ENCODE results near the gene JMJD7.
A peak's percentile ranks its signal among the peaks of the same experiment; 100 is the strongest.
"Not testable (repeated sequence)": the region's sequence is repeated elsewhere in the genome, so short reads cannot be mapped to it uniquely, and the experiment has no call there.

JMJD7 gene

GRCh38 chr15:41829959-41830646 is 2.2 kb downstream of the JMJD7 start:
- Histone ChIP-seq H3K9ac (ENCODE audit: low read depth, low read length, poor library complexity, severe bottlenecking) (peak overlapping the region; percentile 16), H3K27me3 (ENCODE audit: insufficient read depth, low read length, poor library complexity, severe bottlenecking) (no peaks in the 10 kb centered on the region), H3K36me3 (ENCODE audit: insufficient read depth, low read length) (no peaks in the 10 kb centered on the region), H3K9me2 (replicated peaks; ENCODE audit: low read depth, low read length) (no peaks in the 10 kb centered on the region), H3K79me2 (ENCODE audit: insufficient read depth, low read length) (peaks cover 37% of the 10 kb centered on the region), H2AFZ (ENCODE audit: low read length) (no peak overlapping the region), H3K9me3 (ENCODE audit: insufficient read depth, low read depth, low read length) (no peaks in the 10 kb centered on the region), H3K4me1 (ENCODE audit: insufficient read depth, low read length, poor library complexity, severe bottlenecking) (peaks cover 63% of the 10 kb centered on the region), H3K4me3 (ENCODE audit: low read length, poor library complexity, severe bottlenecking) (peak overlapping the region; percentile 8), H3F3A (ENCODE audit: low read depth) (peaks cover 12% of the 10 kb centered on the region), H3K4me2 (ENCODE audit: low read depth, low read length, poor library complexity, severe bottlenecking) (peak overlapping the region; percentile 75), H4K20me1 (ENCODE audit: insufficient read depth, low read length, poor library complexity, severe bottlenecking) (no peaks in the 10 kb centered on the region)
- TF ChIP-seq EZH2phosphoT487 (IDR thresholded peaks at IDR 0.05; ENCODE audit: borderline replicate concordance) (no peak), CTCF (conservative IDR thresholded peaks at IDR 0.05; ENCODE audit: low read length) (no peak)

- H3K9me3 ChIP-seq (ENCODE audit: insufficient read depth, low read depth, low read length); H3K36me3 ChIP-seq (ENCODE audit: insufficient read depth, low read length); H3K27me3 ChIP-seq (ENCODE audit: insufficient read depth, low read length, poor library complexity, severe bottlenecking); H3K9me2 ChIP-seq (replicated peaks; ENCODE audit: low read depth, low read length); H4K20me1 ChIP-seq (ENCODE audit: insufficient read depth, low read length, poor library complexity, severe bottlenecking); H2AFZ ChIP-seq (ENCODE audit: low read length): not testable (repeated sequence)
- H3K79me2 ChIP-seq (ENCODE audit: insufficient read depth, low read length): peaks cover 42% of the 10 kb centered on the region
- peak overlapping the region; percentile 45 for H3K9ac ChIP-seq (ENCODE audit: low read depth, low read length, poor library complexity, severe bottlenecking)
- peak overlapping the region; percentile 75 for H3K4me2 ChIP-seq (ENCODE audit: low read depth, low read length, poor library complexity, severe bottlenecking)
- H3K4me3 ChIP-seq (ENCODE audit: low read length, poor library complexity, severe bottlenecking): peak overlapping the region; percentile 46
- H3K4me1 ChIP-seq (ENCODE audit: insufficient read depth, low read length, poor library complexity, severe bottlenecking): peaks cover 73% of the 10 kb centered on the region
- H3F3A ChIP-seq (ENCODE audit: low read depth): peaks cover 12% of the 10 kb centered on the region
These were observed 3.4 kb downstream of the JMJD7 start for GRCh38 chr15:41831291-41831690.

- peak overlapping the region; percentile 45 for H3K9ac ChIP-seq (ENCODE audit: low read depth, low read length, poor library complexity, severe bottlenecking)
- no peaks in the 10 kb centered on the region for H3K9me3 ChIP-seq (ENCODE audit: insufficient read depth, low read depth, low read length)
- H3K27me3 ChIP-seq (ENCODE audit: insufficient read depth, low read length, poor library complexity, severe bottlenecking): no peaks in the 10 kb centered on the region
- no peak for TF ChIP-seq CTCF (conservative IDR thresholded peaks at IDR 0.05; ENCODE audit: low read length)
- TF ChIP-seq EZH2phosphoT487 (IDR thresholded peaks at IDR 0.05; ENCODE audit: borderline replicate concordance): no peak
- H3K36me3 ChIP-seq (ENCODE audit: insufficient read depth, low read length): no peaks in the 10 kb centered on the region
- H3K4me3 ChIP-seq (ENCODE audit: low read length, poor library complexity, severe bottlenecking): peak overlapping the region; percentile 46
- no peaks in the 10 kb centered on the region for H3K9me2 ChIP-seq (replicated peaks; ENCODE audit: low read depth, low read length)
- peaks cover 42% of the 10 kb centered on the region for H3K79me2 ChIP-seq (ENCODE audit: insufficient read depth, low read length)
- peaks cover 77% of the 10 kb centered on the region for H3K4me1 ChIP-seq (ENCODE audit: insufficient read depth, low read length, poor library complexity, severe bottlenecking)
- peaks cover 12% of the 10 kb centered on the region for H3F3A ChIP-seq (ENCODE audit: low read depth)
- H3K4me2 ChIP-seq (ENCODE audit: low read depth, low read length, poor library complexity, severe bottlenecking): peak overlapping the region; percentile 75
- H2AFZ ChIP-seq (ENCODE audit: low read length): no peak overlapping the region
- H4K20me1 ChIP-seq (ENCODE audit: insufficient read depth, low read length, poor library complexity, severe bottlenecking): no peaks in the 10 kb centered on the region
These were observed 4.3 kb downstream of the JMJD7 start for GRCh38 chr15:41832208-41832607.

GRCh38 chr15:41832875-41833274 is 5.0 kb downstream of the JMJD7 start:
- H3K9ac ChIP-seq (ENCODE audit: low read depth, low read length, poor library complexity, severe bottlenecking): peak overlapping the region; percentile 45
- peaks cover 72% of the 10 kb centered on the region for H3K4me1 ChIP-seq (ENCODE audit: insufficient read depth, low read length, poor library complexity, severe bottlenecking)
- H3F3A ChIP-seq (ENCODE audit: low read depth): peaks cover 12% of the 10 kb centered on the region
- no peaks in the 10 kb centered on the region for H4K20me1 ChIP-seq (ENCODE audit: insufficient read depth, low read length, poor library complexity, severe bottlenecking)
- TF ChIP-seq CTCF (conservative IDR thresholded peaks at IDR 0.05; ENCODE audit: low read length): no peak
- TF ChIP-seq EZH2phosphoT487 (IDR thresholded peaks at IDR 0.05; ENCODE audit: borderline replicate concordance): no peak
- peaks cover 42% of the 10 kb centered on the region for H3K79me2 ChIP-seq (ENCODE audit: insufficient read depth, low read length)
- H3K4me2 ChIP-seq (ENCODE audit: low read depth, low read length, poor library complexity, severe bottlenecking): peak overlapping the region; percentile 75
- peak overlapping the region; percentile 21 for H3K4me3 ChIP-seq (ENCODE audit: low read length, poor library complexity, severe bottlenecking)
- no peaks in the 10 kb centered on the region for H3K9me3 ChIP-seq (ENCODE audit: insufficient read depth, low read depth, low read length)
- no peaks in the 10 kb centered on the region for H3K9me2 ChIP-seq (replicated peaks; ENCODE audit: low read depth, low read length)
- no peaks in the 10 kb centered on the region for H3K27me3 ChIP-seq (ENCODE audit: insufficient read depth, low read length, poor library complexity, severe bottlenecking)
- H2AFZ ChIP-seq (ENCODE audit: low read length): no peak overlapping the region
- no peaks in the 10 kb centered on the region for H3K36me3 ChIP-seq (ENCODE audit: insufficient read depth, low read length)

Data from Loucy (cell line).